Gastroesophageal sphincter (tissue), 3 donors: Measurements from ENCODE around the gene PRLR.

Source experiments
- CTCF ChIP-seq, 4 experiments: fragments of 200-600 bp in 2 of 4; fragments of 450-650 bp in 2 of 4; sonication (generic) in 1 of 4; IDR thresholded peaks; one replicate each; pipeline ENCODE4 v1.5.1; 2017 to 2019; ENCODE audit warnings: antibody characterized with exemption in 4 of 4, mild to moderate bottlenecking in 2 of 4, moderate library complexity in 2 of 4
- EP300 ChIP-seq: sonication (generic); formaldehyde crosslinking; IDR thresholded peaks from one replicate; pipeline ENCODE4 v1.6.1; 2017; ENCODE audit warnings: antibody characterized with exemption, mild to moderate bottlenecking
- POLR2AphosphoS5 ChIP-seq: sonication (generic); formaldehyde crosslinking; IDR thresholded peaks from one replicate; pipeline ENCODE4 v1.6.1; 2017; ENCODE audit warnings: antibody characterized with exemption

GRCh38 chr5:35127006-35127405 is 103.3 kb downstream of the PRLR start:
- TF ChIP-seq CTCF (IDR thresholded peaks at IDR 0.05) (no peak), EP300 (no peak), POLR2AphosphoS5 (no peak)
